NCI-H524 (cell line): Measurements from ENCODE around the gene CAMTA1.

ENCODE experiments used
- DNase-seq, 2 experiments: peaks; one replicate each; lab custom pipeline; 2025; lab: John Stamatoyannopoulos, UW

The CAMTA1 gene

DNA sequence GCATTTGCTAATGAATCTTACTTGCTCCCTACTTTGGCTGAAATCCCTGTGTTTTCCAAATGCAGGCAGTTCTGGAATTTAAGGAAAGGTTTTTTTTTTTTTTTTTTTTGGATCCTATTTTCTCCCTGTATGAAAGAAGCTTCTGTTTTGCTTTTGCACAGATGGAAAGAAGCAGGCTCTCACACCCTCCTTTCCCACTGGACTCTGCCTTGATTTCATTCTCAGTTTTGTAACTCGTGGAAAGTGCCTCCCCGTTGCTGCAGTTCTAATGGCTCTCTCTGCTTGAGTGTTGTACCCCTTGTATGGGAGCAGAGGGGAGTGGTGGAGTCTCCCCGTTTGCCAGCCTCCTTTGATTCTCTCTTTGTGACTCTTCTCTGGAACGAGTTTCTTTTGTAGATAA is 291.9 kb downstream of the CAMTA1 start:
- no peak for DNase-seq

DNA sequence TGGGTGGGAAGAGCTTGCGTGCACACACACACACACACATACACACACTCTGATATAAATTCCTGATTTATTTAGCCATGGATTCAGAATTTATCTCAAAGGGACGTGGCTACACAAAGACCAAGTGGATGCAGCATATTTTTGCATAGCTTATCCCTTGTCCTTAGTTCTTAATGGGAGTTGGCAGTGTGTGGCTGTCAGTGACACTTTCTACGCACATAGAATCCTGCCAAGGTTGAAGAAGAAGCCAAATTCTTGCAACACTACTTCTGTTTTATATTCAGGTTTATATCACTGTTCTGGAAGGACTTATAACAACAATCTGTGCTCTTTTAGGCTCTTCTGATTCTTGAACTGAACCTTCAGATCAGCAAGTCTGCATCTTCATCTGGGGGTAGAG is 292.7 kb downstream of the CAMTA1 start:
- DNase-seq = no peak

DNA sequence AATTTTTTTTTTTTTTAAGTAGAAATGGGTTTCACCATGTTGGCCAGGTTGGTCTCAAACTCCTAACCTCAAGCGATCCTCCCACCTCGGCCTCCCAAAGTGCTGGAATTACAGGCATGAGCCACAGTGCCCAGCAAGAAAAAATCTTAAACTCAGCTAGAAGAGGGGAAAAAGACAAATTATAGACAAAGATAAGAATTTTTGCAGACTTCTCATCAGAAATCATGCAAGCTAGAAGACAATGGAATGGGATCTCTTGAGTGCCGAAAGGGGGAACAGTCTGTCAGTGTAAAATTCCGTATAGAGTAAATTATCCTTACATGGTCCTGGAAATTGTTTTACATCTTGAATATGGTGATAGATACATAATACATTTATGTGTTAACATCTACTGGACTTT is 294.4 kb downstream of the CAMTA1 start:
- DNase-seq = no peak

DNA sequence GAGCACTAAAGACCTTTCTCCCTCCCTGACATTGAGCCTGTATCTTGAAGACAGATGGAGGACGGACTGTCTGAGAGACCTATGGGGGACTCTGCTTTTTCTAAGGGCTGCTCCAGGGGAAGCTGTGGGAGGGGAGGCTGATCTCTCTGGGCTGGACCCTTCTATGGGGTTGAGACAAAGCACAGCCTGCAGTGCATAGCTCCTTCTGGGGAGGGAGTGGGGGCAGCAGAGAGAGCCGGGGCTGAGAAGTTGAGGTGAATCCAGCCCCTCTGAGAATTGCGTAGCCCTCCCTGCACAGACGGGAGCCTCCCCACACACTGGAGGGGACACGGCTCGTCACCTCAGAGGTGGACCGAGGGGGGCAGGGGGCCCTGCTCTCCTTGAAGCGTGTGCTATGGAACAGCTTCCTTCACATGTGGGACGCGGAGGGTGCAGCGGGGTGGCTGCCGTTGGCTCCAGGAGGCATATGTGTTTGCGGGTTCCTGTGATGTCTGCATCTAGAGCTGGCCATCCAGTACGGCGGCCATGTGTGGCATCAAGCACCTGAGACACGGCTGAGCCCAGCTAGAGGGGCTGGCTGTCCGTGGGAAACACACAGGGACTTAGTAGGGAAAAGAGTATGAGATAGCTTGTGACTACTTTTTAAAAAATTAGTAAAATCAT is 299.1 kb downstream of the CAMTA1 start:
- DNase-seq = peak; percentile 93

DNA sequence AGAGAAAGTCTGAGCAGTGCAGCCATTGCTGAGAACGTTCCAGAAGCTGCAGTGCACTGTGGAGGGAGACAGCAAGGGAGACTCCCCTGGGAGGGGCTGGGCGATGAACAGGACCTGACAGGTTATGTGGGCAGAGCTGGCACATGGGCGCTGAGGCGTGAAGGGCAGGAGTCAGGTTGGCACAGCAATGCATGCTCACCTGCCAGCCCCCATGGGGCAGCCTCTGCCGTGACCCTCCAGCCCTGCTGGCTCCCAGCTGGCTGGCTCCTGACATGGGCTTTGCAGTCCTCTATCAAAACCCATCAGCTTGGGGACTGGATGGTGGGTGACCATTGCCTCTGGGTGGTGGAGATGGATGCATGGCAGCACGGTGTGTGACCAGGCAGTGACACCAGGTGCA is 300.3 kb downstream of the CAMTA1 start:
- DNase-seq = peak in 1 of 2 experiments; percentile 3

DNA sequence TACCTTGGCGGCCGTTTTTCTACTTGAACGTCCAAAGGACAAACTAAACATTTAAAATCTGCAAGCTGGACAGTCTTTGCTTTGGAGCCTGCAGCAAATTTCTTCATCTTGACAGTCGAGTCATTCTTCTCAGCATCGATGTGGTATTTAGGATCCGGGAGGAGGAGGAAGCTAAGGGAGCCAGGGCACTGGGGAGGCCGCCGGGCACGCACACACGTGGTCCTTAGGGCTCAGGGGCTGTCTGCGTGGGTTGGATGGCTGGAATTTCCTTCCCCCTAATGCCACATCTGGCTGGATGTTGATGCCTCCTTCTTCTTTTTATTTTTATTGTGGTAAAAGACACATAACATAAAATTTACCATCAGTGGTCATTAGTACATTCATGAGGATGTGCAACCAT is 300.9 kb downstream of the CAMTA1 start:
- no peak for DNase-seq

DNA sequence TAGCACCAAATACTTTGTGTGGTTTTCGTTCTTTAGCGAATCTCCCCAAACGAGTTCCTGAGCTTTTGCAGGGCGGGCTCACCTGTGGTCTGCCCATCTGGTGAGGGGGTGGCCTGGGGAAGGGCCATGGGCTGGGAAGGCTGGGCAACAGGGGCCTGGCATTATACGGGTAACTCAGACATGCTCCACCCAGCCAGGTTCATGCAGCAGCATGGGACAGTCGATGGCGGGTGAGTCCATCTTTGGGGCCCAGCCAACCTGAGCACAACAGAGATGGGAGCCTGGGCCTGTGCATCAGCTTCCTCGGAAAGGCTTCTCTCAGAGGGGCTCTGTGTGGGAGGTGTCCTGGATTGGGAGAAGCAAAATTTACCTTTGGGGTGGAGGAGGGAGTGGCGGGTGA is 302.6 kb downstream of the CAMTA1 start:
- DNase-seq = no peak

DNA sequence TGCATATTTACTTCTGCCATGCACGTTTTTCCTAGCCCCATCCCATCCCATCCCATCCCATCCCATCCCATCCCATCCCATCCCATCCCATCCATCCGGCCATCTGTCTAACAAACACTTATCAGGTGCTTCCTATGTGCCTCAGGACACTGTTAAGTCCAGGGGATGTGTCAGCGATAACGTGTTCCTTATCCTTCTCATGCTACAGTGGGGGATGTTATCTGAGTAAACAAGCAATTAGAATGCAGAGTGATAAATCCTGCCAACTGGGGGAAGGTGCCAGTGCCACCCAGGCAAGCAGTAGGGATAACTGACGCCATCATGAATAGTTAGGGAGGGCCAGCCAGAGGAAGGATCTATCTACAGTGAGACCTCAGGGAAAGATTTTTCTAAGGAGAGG is 304.2 kb downstream of the CAMTA1 start:
- peak in 1 of 2 experiments; percentile 37 for DNase-seq

DNA sequence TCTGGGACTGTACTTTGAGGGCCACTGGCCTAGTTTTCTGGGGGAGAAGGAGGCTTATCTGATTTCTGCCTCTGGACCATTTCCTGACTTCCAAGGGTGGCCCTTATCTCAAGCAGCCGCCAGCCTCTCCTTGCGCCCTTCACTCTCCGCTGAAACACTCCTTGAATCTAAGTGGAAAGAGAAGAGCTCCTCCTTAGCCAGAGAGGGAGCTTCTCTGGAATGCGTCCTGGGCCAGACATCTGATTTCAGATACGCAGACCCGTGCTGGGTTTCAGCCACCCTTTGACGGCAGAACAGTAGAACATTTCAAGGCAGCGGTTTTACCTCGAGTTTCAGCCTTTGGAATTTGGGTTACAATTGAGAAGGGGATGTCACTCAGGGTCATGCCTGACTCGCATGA is 308.0 kb downstream of the CAMTA1 start:
- DNase-seq = no peak

DNA sequence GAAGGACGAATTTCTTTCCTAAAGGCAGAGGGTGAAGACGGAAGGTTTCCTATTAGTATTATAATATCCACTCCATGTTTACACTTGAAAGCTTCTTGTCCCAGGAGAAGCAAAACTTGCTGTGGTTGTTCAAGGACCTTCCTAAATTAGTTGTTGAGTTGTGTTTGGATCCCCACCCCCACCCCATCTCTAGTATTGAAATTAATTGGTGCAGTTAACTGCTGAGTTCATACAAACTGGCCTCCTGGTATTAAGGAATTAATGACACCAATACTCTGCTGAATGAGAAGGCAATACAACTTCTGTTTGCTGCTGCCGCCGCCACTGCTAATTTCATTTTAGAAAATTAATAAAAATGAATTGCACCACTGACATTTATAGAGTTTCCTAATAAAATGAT is 308.8 kb downstream of the CAMTA1 start:
- no peak for DNase-seq

DNA sequence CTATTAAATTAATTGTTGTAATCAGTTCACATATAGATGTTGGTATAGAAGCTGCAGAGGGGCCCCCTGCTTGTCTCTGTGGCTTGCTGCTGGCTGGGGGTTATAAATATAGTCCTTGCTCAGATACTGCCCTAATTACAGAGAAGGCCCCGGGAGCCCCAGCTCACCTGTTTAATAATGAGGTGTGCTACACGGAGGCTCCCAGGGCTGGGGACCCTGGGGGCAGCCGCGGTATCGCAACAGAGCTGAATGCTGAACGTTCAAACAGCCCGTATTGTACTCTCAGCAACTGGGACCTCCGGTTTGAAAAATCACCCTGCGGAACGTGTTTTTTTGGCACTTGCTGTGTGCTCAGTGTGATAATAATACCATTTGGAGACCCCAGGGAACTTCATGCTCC is 309.3 kb downstream of the CAMTA1 start:
- DNase-seq = no peak

DNA sequence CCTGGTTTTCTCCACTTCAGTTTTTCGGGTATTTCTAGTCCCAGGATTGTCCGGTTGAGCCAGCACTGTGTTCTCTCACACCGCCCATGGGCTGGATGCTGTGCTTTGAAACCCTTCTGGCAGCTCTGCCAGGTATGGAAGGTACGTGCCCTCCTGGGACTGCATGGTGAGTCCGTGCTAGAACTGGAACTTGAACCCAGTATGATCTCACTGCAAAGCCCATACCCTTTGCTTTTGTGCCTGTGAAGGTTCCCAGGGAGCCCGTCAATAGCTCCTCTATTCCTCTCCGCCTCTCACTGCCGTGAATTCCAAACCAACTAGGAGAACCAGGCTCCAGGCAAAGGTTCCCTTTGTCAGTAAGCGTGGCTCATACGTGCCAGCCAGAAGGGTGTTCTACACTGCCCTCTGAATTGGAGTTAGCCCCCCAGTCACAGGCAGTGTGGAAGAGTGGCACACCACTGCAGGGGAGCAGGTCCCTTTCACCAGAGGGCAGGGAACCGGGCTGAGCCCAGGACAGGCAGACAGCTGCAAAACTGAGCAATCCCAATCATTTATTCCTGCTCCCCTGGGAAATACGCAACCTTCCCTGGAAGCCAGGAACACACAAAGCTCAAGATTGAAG is 310.2 kb downstream of the CAMTA1 start:
- DNase-seq = no peak

DNA sequence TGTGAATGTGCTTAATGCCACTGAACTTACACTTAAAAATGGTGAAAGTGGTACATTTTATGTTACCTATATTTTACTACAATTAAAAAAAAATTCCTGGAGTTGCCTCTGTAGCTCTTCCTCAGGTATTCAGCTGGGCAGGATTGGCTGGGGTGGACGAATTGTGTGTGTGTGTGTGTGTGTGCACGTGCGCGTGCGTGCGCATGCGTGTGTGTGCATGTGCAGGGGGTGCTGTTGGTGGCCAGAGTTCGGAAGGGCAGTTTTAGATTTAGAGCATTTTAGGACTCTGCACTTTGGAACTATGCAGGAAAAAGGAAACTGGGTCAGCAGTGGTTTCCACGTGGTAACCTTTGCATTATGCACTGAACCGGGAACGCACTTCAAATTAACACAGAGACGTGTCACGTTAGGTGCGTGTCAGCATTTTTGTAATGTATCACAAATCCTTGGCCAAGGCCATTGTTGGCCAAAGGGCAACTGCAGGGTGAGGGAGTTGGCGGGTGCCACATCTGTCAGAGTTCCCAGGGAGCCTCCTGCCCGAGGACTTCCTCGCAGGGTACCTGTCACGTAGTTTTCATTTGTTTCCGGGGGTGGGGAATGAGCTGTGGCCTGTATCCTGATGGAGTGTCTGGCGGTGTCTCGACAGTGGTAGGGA is 312.8 kb downstream of the CAMTA1 start:
- no peak for DNase-seq

DNA sequence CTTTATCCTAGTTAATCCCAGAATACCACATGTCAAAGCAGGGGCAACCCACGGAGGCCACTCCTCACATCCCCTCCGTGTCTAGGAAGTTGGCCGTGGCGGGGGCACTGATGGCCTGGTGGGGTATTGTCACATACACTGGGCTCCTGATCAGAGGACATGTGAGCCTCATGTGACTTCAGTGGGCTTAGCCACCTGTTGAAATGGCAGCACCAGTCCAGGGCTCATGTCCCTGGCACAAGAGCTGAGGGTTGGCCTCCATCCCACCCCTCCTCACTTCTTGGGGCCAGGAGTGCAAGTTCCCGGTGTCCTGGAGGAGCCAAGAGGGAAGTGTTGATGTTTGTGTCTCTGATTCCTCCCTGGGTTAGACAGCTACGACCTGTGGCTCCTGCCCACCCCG is 313.4 kb downstream of the CAMTA1 start:
- DNase-seq = no peak

DNA sequence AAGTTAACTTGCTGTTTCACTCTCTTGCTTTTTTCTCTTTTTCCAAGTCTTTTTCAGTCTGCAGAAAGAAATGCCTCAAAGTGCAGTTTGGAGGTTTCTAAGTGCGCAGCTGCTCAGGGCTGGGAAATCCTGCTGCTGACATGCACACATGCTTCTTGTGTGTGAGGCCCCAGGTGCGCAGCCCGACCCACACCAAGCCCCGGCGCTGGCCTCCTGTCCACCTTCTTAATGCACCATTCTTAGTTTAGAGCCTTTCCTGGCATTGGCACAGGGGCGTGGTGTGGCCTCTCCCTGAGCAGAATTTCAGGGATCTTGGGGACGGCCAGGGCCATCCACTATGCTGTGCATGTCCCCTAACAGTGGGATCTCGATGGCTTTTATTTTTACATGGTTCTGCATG is 315.2 kb downstream of the CAMTA1 start:
- DNase-seq = no peak

DNA sequence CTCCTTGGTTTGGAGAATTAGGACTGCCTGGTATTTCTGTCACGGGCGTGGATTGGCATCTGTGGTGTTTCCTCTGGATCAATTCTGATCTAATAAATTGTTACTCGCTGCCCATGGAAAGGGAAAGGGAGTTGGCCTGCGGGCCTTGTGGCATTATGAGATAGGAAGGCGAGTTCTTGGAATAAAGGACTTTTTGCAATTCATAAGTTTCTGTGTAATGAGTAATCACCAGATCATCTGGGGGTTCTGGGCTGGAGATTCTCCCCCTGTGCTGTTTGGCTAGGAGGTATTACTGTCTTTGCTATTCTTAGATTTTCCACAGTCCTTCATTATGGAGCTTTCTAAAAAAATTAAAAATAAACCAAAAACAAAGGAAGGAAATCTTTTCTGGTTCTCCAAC is 315.9 kb downstream of the CAMTA1 start:
- no peak for DNase-seq

DNA sequence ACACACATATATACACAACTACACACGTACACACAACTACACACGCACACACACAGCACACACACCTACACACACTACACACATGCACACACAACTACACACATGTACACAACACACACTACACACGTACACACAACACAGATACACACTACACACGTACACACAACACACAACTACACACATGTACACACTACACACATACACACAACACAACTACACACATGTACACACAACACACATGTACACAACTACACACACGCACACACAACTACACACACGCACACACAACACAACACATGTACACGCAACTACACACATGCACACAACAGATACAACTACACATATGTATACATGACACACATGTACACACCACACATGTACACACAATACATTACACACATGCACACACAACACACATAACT is 318.1 kb downstream of the CAMTA1 start:
- no peak for DNase-seq

DNA sequence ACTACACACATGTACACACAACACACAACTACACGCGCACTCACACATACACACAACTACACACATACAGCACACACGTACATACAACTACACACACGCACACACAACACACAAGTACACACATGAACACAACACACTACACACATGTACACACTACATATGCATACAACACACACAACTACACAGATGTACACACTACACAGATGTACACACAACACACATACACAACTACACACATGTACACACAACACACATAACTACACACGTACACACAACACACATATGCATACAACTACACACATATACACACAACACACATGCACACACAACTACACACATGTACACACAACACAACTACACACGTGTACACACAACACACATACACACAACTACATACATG is 318.6 kb downstream of the CAMTA1 start:
- no peak for DNase-seq

DNA sequence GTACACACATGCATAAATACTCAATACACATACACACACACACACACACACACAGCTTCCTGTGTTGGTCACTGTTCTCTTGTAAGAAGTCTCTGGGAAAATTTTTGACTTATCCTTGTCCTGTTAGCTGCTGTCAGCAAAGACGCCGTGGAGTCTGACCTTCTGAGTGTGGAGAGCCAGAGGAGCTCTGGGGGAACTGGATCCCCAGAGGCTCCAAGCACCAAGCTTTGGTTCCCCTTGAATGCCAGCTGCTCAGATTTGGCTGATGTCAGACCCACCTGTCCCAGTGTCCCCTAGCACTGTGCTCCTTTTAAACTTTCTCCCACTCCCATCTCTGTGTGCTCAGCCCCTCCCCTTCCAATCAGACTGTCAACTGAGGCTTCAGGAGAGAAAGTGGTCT is 319.1 kb downstream of the CAMTA1 start:
- peak in 1 of 2 experiments; percentile 66 for DNase-seq

DNA sequence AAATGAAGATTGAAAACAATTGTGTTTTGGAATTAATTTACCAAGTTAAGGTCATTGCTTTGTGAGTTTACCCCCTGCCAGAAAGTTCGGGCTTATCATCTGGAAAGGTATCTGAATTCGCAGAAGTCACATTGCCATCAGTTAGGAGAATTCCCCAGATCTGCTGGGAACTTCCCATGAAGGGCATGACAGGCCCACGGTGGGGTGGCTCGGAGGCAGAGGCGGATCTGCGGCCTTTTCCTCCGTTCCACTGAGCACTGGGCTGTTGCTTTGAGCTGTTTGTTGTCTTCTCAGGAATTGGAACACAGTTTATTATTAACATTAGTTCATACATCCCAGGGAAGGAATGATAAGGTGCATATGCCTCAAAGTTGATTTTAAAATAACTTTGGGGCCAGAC is 320.0 kb downstream of the CAMTA1 start:
- no peak for DNase-seq

DNA sequence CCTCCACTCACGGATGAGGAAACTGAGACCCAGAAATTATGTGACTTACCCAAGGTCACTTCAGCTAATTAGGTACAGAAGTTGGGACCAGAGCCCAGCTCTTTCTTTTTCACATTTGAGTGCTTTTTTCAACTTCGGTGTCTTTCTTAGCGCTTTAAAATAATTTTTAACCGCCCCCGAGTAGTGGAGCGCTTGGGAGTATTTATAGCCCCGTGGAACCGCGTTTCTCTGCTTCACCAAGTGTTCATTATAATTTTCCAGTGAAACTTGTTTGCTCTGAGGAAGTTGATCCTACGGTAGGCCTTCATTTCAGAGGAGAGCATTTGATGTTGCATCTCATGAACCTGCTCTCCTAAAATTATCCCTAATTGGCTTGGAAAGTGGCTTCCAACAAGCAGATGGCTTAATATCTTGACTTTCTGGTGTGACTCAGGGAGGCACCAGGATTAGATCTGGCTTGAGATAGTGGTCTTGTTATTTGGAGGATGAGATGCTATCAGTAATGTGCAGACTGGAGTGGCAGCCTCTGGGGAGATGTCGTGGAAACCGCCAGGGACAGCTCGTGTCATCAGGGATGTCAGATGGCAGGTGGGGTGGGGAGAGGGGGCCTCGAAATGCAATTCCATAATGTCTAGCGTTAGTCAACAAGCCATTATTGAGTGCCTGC is 321.3 kb downstream of the CAMTA1 start:
- DNase-seq = peak in 1 of 2 experiments; percentile 65

DNA sequence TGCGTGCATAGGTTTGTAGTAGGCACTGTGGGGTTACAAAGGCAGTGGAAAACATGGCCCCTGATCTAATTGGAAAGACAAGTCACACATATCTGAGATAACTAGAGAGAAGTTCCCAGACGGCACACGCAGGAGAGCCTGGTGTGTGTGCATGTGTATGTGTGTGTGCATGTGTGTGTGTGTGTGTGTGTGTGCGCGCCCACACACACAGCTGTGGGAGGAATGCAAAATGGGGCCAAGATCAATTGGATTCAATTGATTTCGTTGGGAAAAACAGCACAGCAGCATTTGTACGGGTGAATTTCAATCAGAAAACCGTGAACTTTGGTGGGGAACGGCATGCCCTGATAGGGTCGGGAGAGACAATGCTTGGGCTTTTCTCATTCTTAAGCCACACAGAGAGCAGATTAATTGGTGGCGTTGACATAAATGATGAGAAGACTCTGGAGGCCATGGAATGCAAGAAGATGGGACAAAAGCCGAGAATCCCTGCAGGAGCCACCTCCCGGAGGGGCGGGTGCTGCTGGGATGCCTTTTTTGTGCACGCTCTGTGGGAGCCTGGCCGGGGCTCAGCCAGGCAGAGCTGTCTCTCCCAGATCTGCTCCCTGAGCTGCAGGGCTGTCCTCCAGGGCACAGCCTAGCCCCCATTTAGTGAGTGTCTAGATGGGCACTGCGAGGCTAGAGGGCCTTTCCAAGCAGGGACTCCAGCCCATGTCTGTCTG is 322.0 kb downstream of the CAMTA1 start:
- no peak for DNase-seq
